Keratinocyte (primary cell): ENCODE data around the gene WNK2.

Experiments
- EZH2 ChIP-seq: IDR thresholded peaks from one replicate; pipeline ENCODE4 v1.6.1; 2012; ENCODE audit warnings: inconsistent platforms, mild to moderate bottlenecking, low read length, moderate library complexity
- TF ChIP-seq, protein P1 (sequence below), 3 experiments: IDR thresholded peaks in 1 of 3; conservative IDR thresholded peaks in 1 of 3; optimal IDR thresholded peaks in 1 of 3; 2 replicates in 2 of 3; 3 replicates in 1 of 3; pipeline versions ENCODE3 to v1.5.1; 2011; ENCODE audit warnings: low read length in 3 of 3, mild to moderate bottlenecking in 3 of 3, moderate library complexity in 2 of 3, control low read depth in 1 of 3, inconsistent platforms in 1 of 3; ENCODE audit not compliant: insufficient read depth in 2 of 3; ENCODE audit errors: extremely low read depth in 1 of 3

DNA sequence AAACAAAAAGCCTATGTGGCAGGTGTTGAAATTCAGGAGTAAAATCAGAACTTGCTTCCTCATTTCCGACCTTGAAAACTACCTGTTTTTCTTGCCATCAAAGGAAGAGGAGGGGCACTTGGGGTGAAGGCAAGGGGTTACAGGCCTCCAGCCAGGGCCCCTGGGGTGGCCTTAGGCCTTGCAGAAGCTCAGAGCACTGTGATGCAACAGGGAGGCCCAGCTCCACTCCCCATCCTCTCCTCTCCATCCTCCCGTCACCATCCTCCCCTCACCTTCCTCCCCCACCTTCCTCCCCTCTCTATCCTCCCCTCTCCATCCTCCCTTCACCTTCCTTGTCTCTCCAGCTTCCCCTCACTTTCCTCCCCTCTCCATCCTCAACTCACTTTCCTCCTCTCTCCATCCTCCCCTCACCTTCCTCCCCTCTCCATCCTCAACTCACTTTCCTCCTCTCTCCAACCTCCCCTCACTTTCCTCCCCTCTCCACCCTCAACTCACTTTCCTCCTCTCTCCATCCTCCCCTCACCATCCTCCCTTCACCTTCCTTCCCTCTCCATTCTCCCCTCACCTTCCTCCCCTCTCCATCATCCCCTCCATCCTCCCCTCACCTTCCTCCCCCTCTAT lies 111.6 kb downstream of the WNK2 start:
- TF ChIP-seq EZH2: no peak
- TF ChIP-seq, protein P1, sequence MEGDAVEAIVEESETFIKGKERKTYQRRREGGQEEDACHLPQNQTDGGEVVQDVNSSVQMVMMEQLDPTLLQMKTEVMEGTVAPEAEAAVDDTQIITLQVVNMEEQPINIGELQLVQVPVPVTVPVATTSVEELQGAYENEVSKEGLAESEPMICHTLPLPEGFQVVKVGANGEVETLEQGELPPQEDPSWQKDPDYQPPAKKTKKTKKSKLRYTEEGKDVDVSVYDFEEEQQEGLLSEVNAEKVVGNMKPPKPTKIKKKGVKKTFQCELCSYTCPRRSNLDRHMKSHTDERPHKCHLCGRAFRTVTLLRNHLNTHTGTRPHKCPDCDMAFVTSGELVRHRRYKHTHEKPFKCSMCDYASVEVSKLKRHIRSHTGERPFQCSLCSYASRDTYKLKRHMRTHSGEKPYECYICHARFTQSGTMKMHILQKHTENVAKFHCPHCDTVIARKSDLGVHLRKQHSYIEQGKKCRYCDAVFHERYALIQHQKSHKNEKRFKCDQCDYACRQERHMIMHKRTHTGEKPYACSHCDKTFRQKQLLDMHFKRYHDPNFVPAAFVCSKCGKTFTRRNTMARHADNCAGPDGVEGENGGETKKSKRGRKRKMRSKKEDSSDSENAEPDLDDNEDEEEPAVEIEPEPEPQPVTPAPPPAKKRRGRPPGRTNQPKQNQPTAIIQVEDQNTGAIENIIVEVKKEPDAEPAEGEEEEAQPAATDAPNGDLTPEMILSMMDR (optimal IDR thresholded peaks at IDR 0.05 in 1 of 3, IDR thresholded peaks at IDR 0.05 in 1 of 3, conservative IDR thresholded peaks at IDR 0.05 in 1 of 3; ENCODE audit: extremely low read depth in 1 of 3, insufficient read depth in 2 of 3, low read length in 3 of 3): no peak
